Endothelial cell of umbilical vein (primary cell): Measurements from ENCODE around the gene EPHA8. TPM values are rescaled to one million over a fixed set of nuclear protein-coding genes. Genes with fewer than 3 reads are reported as not detected.

Experiments
- BruUV-seq: library from RNA; stranded (reverse); fragments of 400-500 nt; replicated peaks from 2 replicates; lab custom pipeline; 2021; lab: Mats Ljungman, UMichigan
- CTCF ChIA-PET: fragments of 300-600, 350-600 bp; sonication (Branson Sonifier 250); formaldehyde crosslinking; loops from one replicate; lab custom pipeline; 2021; ENCODE audit warnings: antibody characterized with exemption, inconsistent platforms; lab: Charles Lee
- POLR2A ChIA-PET: fragments of 300-600, 350-600 bp; sonication (Branson Sonifier 250); formaldehyde crosslinking; loops from one replicate; lab custom pipeline; 2021; ENCODE audit warnings: antibody characterized with exemption, inconsistent platforms; lab: Charles Lee
- DNase-seq: peaks from one replicate; pipeline ENCODE4 v3.0.0-alpha.2; 2011; ENCODE audit warnings: low read depth, low spot score
- FAIRE-seq: peaks from 2 replicates; lab custom pipeline; 2011; peaks lifted over from hg19 to GRCh38; lab: Jason Lieb, UNC
- H2AFZ ChIP-seq: 2 replicates; pipeline ENCODE4 v1.6.0; 2012; ENCODE audit warnings: low read depth, low read length, control low read depth, inconsistent platforms
- H3K27ac ChIP-seq: 2 replicates; pipeline ENCODE4 v1.5.1; 2011; ENCODE audit warnings: low read depth, mild to moderate bottlenecking, control low read depth, low read length, moderate library complexity; ENCODE audit not compliant: insufficient read depth
- H3K27me3 ChIP-seq, 2 experiments: 2 replicates each; pipeline versions ENCODE4 v1.6.0 to v1.6.1; 2011; ENCODE audit warnings: low read length in 2 of 2, mixed read lengths in 1 of 2; ENCODE audit not compliant: control insufficient read depth in 2 of 2, insufficient read depth in 2 of 2
- H3K36me3 ChIP-seq, 2 experiments: 2 replicates in 1 of 2; 3 replicates in 1 of 2; pipeline ENCODE4 v1.5.1; 2011; ENCODE audit warnings: low read length in 2 of 2, mild to moderate bottlenecking in 1 of 2, moderate library complexity in 1 of 2; ENCODE audit not compliant: control insufficient read depth in 2 of 2, insufficient read depth in 2 of 2; ENCODE audit errors: extremely low read depth in 1 of 2
- H3K4me1 ChIP-seq: 3 replicates; pipeline ENCODE4 v1.5.1; 2011; ENCODE audit warnings: mild to moderate bottlenecking, low read length; ENCODE audit not compliant: control insufficient read depth, insufficient read depth; ENCODE audit errors: extremely low read depth
- H3K4me2 ChIP-seq: 2 replicates; pipeline ENCODE4 v1.6.1; 2011; ENCODE audit warnings: low read length, control low read depth, mixed read lengths; ENCODE audit not compliant: insufficient read depth
- H3K4me3 ChIP-seq, 3 experiments: fragments of 200-600 bp in 1 of 3; sonication (generic), shearing (Covaris generic) in 1 of 3; replicated peaks in 1 of 3; 2 replicates each; pipeline ENCODE4 v1.5.1; 2011 to 2016; ENCODE audit warnings: control low read depth in 3 of 3, low read length in 3 of 3, mild to moderate bottlenecking in 2 of 3, inconsistent platforms in 1 of 3, low read depth in 1 of 3, moderate library complexity in 1 of 3; ENCODE audit not compliant: insufficient read depth in 1 of 3
- H3K79me2 ChIP-seq: 2 replicates; pipeline ENCODE4 v1.6.0; 2012; ENCODE audit warnings: low read length, inconsistent platforms; ENCODE audit not compliant: control insufficient read depth, insufficient read depth
- H3K9ac ChIP-seq: replicated peaks from 2 replicates; pipeline ENCODE3; 2011; ENCODE audit warnings: low read length, control low read depth; ENCODE audit not compliant: insufficient read depth; ENCODE audit errors: extremely low read depth
- H3K9me1 ChIP-seq: replicated peaks from 3 replicates; pipeline ENCODE4 v1.6.0; 2011; ENCODE audit warnings: mild to moderate bottlenecking, low read length; ENCODE audit not compliant: control insufficient read depth, insufficient read depth; ENCODE audit errors: extremely low read depth
- H3K9me3 ChIP-seq: replicated peaks from 2 replicates; pipeline ENCODE4 v1.5.1; 2012; ENCODE audit warnings: low read length, inconsistent platforms; ENCODE audit not compliant: control insufficient read depth, insufficient read depth
- H4K20me1 ChIP-seq: replicated peaks from 2 replicates; pipeline ENCODE3; 2011; ENCODE audit warnings: mild to moderate bottlenecking, low read length; ENCODE audit not compliant: control insufficient read depth, insufficient read depth; ENCODE audit errors: extremely low read depth
- CTCF ChIP-seq, 2 donors: IDR thresholded peaks; 1 replicate in 1 of 2; 2 replicates in 1 of 2; pipeline ENCODE4 v1.5.1; 2011; ENCODE audit warnings: low read length in 2 of 2, mild to moderate bottlenecking in 2 of 2, moderate library complexity in 2 of 2, control low read depth in 1 of 2, inconsistent platforms in 1 of 2, low read depth in 1 of 2; ENCODE audit not compliant: insufficient read depth in 1 of 2; ENCODE audit errors: extremely low read depth in 1 of 2
- FOS ChIP-seq: IDR thresholded peaks from 2 replicates; pipeline ENCODE4 v1.6.1; 2011; ENCODE audit warnings: mild to moderate bottlenecking, low read length, moderate library complexity, borderline replicate concordance; ENCODE audit not compliant: insufficient read depth
- MAX ChIP-seq: IDR thresholded peaks from 2 replicates; pipeline ENCODE4 v1.6.1; 2011; ENCODE audit not compliant: insufficient read depth, insufficient read length
- dilution Hi-C: fragments of 300-500 bp; cut with MboI; formaldehyde crosslinking; loops from one replicate; pipeline ENCODE4 v1.15.0; 2019; ENCODE audit warnings: low sequenced_read_pairs; ENCODE audit not compliant: extremely low pct_ligation_motif_present
- intact Hi-C: fragments of 100-400 bp; cut with micrococcal nuclease; formaldehyde crosslinking; loops from one replicate; pipeline ENCODE4 v1.10.0; 2022
- polyA plus RNA-seq, 4 experiments: library from polyadenylated mRNA; depleted of rRNA in 3 of 4; stranded (reverse) in 3 of 4; unstranded in 1 of 4; fragments of >200 nt; gene quantifications; 2 replicates each; pipeline versions ENCODE4 v1.2.1 to v1.2.3, GENCODE V29; 2011 to 2012; ENCODE audit warnings: missing spikeins in 1 of 4
- total RNA-seq: library from RNA; stranded (reverse); gene quantifications from 2 replicates; pipeline ENCODE4 v1.2.3, GENCODE V29; 2021

Gene EPHA8
- total and polyA plus RNA-seq, 2 donors (not counting 3 experiments of a cell fraction or from before 2014, with no cell fraction given) = not detected

- peak; percentile 57 for TF ChIP-seq FOS
- TF ChIP-seq MAX = no peak
- no peak for TF ChIP-seq CTCF (IDR thresholded peaks at IDR 0.05; ENCODE audit: extremely low read depth in 1 of 2, insufficient read depth in 1 of 2, low read depth in 1 of 2, low read length in 2 of 2)
- no peak overlapping the region for H3K4me3 ChIP-seq
- H3K27me3 ChIP-seq = no peaks in the 10 kb centered on the region
- H3K4me2 ChIP-seq = no peak overlapping the region
- dilution Hi-C loops (no loop called here), intact Hi-C loops (no loop called here)
- BruUV-seq = no TSS peak
- no peaks in the 10 kb centered on the region for H3K9me1 ChIP-seq
- FAIRE-seq (peak; percentile 83), DNase-seq (peak; percentile 20)
- H3K27ac ChIP-seq = no peak overlapping the region
- H3K9ac ChIP-seq = no peak overlapping the region
- POLR2A ChIA-PET = interaction anchor here (0.6 kb wide), 1 partner anchor 89 kb away, joined by 3 read pairs; no protein-coding TSS in a partner anchor
- H3K9me3 ChIP-seq = no peaks in the 10 kb centered on the region
- H3K79me2 ChIP-seq = no peaks in the 10 kb centered on the region
- peaks cover 6% of the 10 kb centered on the region for H3K4me1 ChIP-seq
- H3K36me3 ChIP-seq = peaks cover 2 to 16% of the 10 kb centered on the region in 2 experiments
- H4K20me1 ChIP-seq = no peaks in the 10 kb centered on the region
- CTCF ChIA-PET = interaction anchor here (1.0 to 3.2 kb wide), 4 partner anchors 13 to 112 kb away, joined by 3 to 11 read pairs (median 3); no protein-coding TSS in a partner anchor
- H2AFZ ChIP-seq = no peak overlapping the region
Measured at GRCh38 chr1:22529901-22530621, 33.2 kb upstream of the EPHA8 start.
